ENCODE measurements around the gene POLDIP3. TPM values are rescaled to one million over a fixed set of nuclear protein-coding genes. Genes with fewer than 3 reads are reported as not detected.

Gene POLDIP3
- total and polyA plus RNA-seq, 2 of the 4 experiments (the other 2 are of a cell fraction) = 33.9 to 43.6 TPM

DNA sequence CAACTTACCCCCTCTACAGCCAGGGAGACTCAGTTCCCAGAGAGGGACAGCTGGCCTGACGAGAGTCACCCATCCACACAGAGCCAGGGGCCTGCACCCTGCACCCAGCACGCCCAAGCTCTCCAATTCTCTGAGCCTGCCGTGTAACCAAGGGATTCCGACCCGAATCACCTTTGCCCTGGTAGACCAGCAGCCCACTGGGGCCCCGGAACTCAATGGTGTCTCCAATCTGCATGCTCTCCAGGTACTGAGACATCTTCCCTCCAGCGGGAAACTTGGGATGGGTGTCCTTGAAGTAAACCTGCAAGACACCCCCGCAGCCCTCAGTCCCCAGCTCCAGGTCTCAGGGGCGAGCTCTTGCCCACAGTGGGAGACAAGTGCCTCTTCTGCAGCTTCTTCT is 13.3 kb upstream of the POLDIP3 start:
- Histone ChIP-seq H3K4me2 (ENCODE audit: low read depth, low read length) (no peak overlapping the region), H2BK5ac (ENCODE audit: low read depth, low read length, poor library complexity, severe bottlenecking) (no peak overlapping the region), H4K8ac (ENCODE audit: low read depth in 2 of 2, low read length in 2 of 2) (no peak overlapping the region), H2BK15ac (ENCODE audit: low read depth, low read length) (no peak overlapping the region), H3K14ac (replicated peaks; ENCODE audit: low read depth, low read length) (no peak overlapping the region), H2BK120ac (ENCODE audit: low read depth, low read length) (no peak overlapping the region), H3K18ac (ENCODE audit: low read depth, low read length) (no peak overlapping the region), H3K4me1 (ENCODE audit: control insufficient read depth, insufficient read depth, low read length) (no peaks in the 10 kb centered on the region), H3K79me1 (ENCODE audit: low read depth in 1 of 2, low read length in 2 of 2) (peaks cover 18 to 46% of the 10 kb centered on the region in 2 experiments), H3K9ac (ENCODE audit: low read depth, low read length) (no peak overlapping the region), H3K27ac (ENCODE audit: insufficient read depth, low read length) (no peak overlapping the region), H3K23ac (ENCODE audit: low read depth, low read length) (no peak overlapping the region), H3K36me3 (ENCODE audit: control insufficient read depth, insufficient read depth, low read length) (peaks cover 79% of the 10 kb centered on the region), H4K20me1 (ENCODE audit: insufficient read depth, low read length) (peaks cover 11% of the 10 kb centered on the region; the same call in 1 of the 2 replicates), H3K9me1 (ENCODE audit: insufficient read depth, low read length) (0 out of 2 replicates have a peak, but pooled peaks cover 4% of the 10 kb centered on the region), H3K27me3 (ENCODE audit: control insufficient read depth, insufficient read depth, low read length) (no peaks in the 10 kb centered on the region), H2AK9ac (replicated peaks; ENCODE audit: low read depth, low read length, poor library complexity) (no peak overlapping the region), H3K4me3 (ENCODE audit: insufficient read depth, low read depth, low read length) (no peak overlapping the region), H4K91ac (ENCODE audit: insufficient read depth, low read depth, low read length) (no peak overlapping the region), H3K9me3 (ENCODE audit: control insufficient read depth, insufficient read depth, low read length) (no peaks in the 10 kb centered on the region), H3K56ac (ENCODE audit: extremely low read depth, insufficient read depth, low read length) (no peak overlapping the region), H2AFZ (replicated peaks; ENCODE audit: low read length, poor library complexity) (no peak overlapping the region), H4K5ac (ENCODE audit: low read depth, low read length) (no peak overlapping the region), H3K4ac (ENCODE audit: low read depth, low read length) (no peak overlapping the region), H2AK5ac (ENCODE audit: low read depth, low read length) (no peak overlapping the region), H2BK20ac (ENCODE audit: low read depth, low read length) (no peak overlapping the region)
- TF ChIP-seq CHD1 (IDR thresholded peaks at IDR 0.05; ENCODE audit: low read depth, low read length) = no peak
- TF ChIP-seq RAD21 (IDR thresholded peaks at IDR 0.05; ENCODE audit: low read length) = no peak
- TF ChIP-seq MAZ (IDR thresholded peaks at IDR 0.05; ENCODE audit: borderline replicate concordance, low read depth, low read length) = no peak
- TF ChIP-seq SMC3 (IDR thresholded peaks at IDR 0.05; ENCODE audit: low read depth, low read length) = no peak
- no peak for TF ChIP-seq RFX5 (IDR thresholded peaks at IDR 0.05; ENCODE audit: low read depth, low read length)
- TF ChIP-seq RCOR1 (IDR thresholded peaks at IDR 0.05; ENCODE audit: insufficient replicate concordance, low read length) = no peak
- no peak for TF ChIP-seq FOS (IDR thresholded peaks at IDR 0.05; ENCODE audit: low read depth, low read length)
- no peak for TF ChIP-seq NFE2L2 (IDR thresholded peaks at IDR 0.05; ENCODE audit: low read depth, low read length)
- TF ChIP-seq MXI1 (IDR thresholded peaks at IDR 0.05; ENCODE audit: borderline replicate concordance, low read depth, low read length) = no peak
- TF ChIP-seq, protein P1, sequence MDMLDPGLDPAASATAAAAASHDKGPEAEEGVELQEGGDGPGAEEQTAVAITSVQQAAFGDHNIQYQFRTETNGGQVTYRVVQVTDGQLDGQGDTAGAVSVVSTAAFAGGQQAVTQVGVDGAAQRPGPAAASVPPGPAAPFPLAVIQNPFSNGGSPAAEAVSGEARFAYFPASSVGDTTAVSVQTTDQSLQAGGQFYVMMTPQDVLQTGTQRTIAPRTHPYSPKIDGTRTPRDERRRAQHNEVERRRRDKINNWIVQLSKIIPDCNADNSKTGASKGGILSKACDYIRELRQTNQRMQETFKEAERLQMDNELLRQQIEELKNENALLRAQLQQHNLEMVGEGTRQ (IDR thresholded peaks at IDR 0.05; ENCODE audit: low read depth, low read length) = no peak
- TF ChIP-seq, protein P2, sequence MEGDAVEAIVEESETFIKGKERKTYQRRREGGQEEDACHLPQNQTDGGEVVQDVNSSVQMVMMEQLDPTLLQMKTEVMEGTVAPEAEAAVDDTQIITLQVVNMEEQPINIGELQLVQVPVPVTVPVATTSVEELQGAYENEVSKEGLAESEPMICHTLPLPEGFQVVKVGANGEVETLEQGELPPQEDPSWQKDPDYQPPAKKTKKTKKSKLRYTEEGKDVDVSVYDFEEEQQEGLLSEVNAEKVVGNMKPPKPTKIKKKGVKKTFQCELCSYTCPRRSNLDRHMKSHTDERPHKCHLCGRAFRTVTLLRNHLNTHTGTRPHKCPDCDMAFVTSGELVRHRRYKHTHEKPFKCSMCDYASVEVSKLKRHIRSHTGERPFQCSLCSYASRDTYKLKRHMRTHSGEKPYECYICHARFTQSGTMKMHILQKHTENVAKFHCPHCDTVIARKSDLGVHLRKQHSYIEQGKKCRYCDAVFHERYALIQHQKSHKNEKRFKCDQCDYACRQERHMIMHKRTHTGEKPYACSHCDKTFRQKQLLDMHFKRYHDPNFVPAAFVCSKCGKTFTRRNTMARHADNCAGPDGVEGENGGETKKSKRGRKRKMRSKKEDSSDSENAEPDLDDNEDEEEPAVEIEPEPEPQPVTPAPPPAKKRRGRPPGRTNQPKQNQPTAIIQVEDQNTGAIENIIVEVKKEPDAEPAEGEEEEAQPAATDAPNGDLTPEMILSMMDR (conservative IDR thresholded peaks at IDR 0.05; ENCODE audit: low read depth, low read length) = no peak
- TF ChIP-seq BHLHE40 (IDR thresholded peaks at IDR 0.05; ENCODE audit: low read depth, low read length) = no peak
- TF ChIP-seq CEBPB (IDR thresholded peaks at IDR 0.05; ENCODE audit: low read depth, low read length) = no peak
- no peak for TF ChIP-seq POLR2A (IDR thresholded peaks at IDR 0.05; ENCODE audit: low read depth, low read length)
- DNase-seq (no peak), ATAC-seq (ENCODE audit: low read depth) (no peak)
- POLR2A ChIA-PET (ENCODE audit: unreplicated experiment) = no interaction called here
- CTCF ChIA-PET = no interaction called here
- dilution Hi-C loops (cut with HindIII; ENCODE audit: low sequenced_read_pairs, unreplicated experiment) = no loop called here
- intact Hi-C loops (cut with micrococcal nuclease) = no loop called here
- in situ Hi-C loops (cut with MboI; ENCODE audit: low sequenced_read_pairs) = no loop called here
- WGBS, 2 experiments (ENCODE audit: extremely low coverage in 2 of 2, insufficient read length in 1 of 2) = 100% methylated on average over 1 of the region's 9 CpGs; no CpG with 5 or more reads in 1 of the 2 experiments
- BruUV-seq (replicated peaks) = no TSS peak
